GM21717 (cell line): Measurements from ENCODE around the gene JAKMIP1.

ENCODE experiments used
- ATAC-seq: cut with Tn5 transposase; IDR thresholded peaks from one replicate; pipeline ENCODE4 v1.9.1; 2021; ENCODE audit warnings: mild to moderate bottlenecking, moderate library complexity; ENCODE audit not compliant: unreplicated experiment

JAKMIP1 gene

GRCh38 chr4:6071191-6071958 is 129.0 kb downstream of the JAKMIP1 start:
- ATAC-seq, result no peak

- ATAC-seq, result no peak
These were observed 130.3 kb downstream of the JAKMIP1 start for GRCh38 chr4:6069845-6070709.

- ATAC-seq, result no peak
These were observed 131.4 kb downstream of the JAKMIP1 start for GRCh38 chr4:6068986-6069385.

GRCh38 chr4:6065934-6066590 is 134.3 kb downstream of the JAKMIP1 start:
- ATAC-seq, result no peak

GRCh38 chr4:6065166-6065565 is 135.2 kb downstream of the JAKMIP1 start:
- no peak for ATAC-seq

GRCh38 chr4:6064383-6064782 is 136.0 kb downstream of the JAKMIP1 start:
- no peak for ATAC-seq

GRCh38 chr4:6063684-6064083 is 136.7 kb downstream of the JAKMIP1 start:
- no peak for ATAC-seq

- ATAC-seq, result no peak
These were observed 138.2 kb downstream of the JAKMIP1 start for GRCh38 chr4:6062133-6062532.

- no peak for ATAC-seq
These were observed 141.0 kb downstream of the JAKMIP1 start for GRCh38 chr4:6059375-6059805.

GRCh38 chr4:6058531-6059374 is 141.6 kb downstream of the JAKMIP1 start:
- no peak for ATAC-seq

GRCh38 chr4:6056976-6057766 is 143.2 kb downstream of the JAKMIP1 start:
- ATAC-seq, result no peak

- no peak for ATAC-seq
These were observed 144.9 kb downstream of the JAKMIP1 start for GRCh38 chr4:6055436-6055835.

GRCh38 chr4:6055030-6055429 is 145.3 kb downstream of the JAKMIP1 start:
- no peak for ATAC-seq

- ATAC-seq, result no peak
These were observed 146.0 kb downstream of the JAKMIP1 start for GRCh38 chr4:6054162-6054922.

GRCh38 chr4:6052679-6053078 is 147.7 kb downstream of the JAKMIP1 start:
- ATAC-seq, result no peak

- no peak for ATAC-seq
These were observed 149.8 kb downstream of the JAKMIP1 start for GRCh38 chr4:6050551-6050950.

- no peak for ATAC-seq
These were observed 150.4 kb downstream of the JAKMIP1 start for GRCh38 chr4:6049985-6050384.

- ATAC-seq, result no peak
These were observed 151.1 kb downstream of the JAKMIP1 start for GRCh38 chr4:6049278-6049677.

- no peak for ATAC-seq
These were observed 151.8 kb downstream of the JAKMIP1 start for GRCh38 chr4:6048537-6048936.
